GM19467 (cell line): Measurements from ENCODE around the gene SLC41A2.
A peak's percentile ranks its signal among the peaks of the same experiment; 100 is the strongest.

Experiments used
- ATAC-seq: cut with Tn5 transposase; IDR thresholded peaks from one replicate; pipeline ENCODE4 v1.9.1; 2021; ENCODE audit warnings: mild to moderate bottlenecking, moderate library complexity; ENCODE audit not compliant: unreplicated experiment

The SLC41A2 gene

DNA sequence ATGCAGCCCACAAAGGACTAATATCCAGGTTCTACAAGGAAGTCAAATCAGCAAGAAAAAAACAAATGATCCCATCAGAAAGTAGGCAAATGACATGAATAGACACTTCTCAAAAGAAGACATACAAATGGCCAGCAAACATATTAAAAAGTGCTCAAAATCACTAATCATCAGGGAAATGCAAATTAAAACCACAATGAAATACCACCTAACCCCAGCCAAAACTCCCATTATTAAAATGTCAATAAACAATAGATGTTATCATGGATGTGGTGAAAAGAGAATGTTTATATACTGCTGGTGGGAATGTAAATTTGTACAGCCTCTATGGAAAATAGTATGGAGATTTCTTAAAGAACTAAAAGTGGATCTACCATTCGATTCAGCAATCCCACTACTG is 25.0 kb downstream of the SLC41A2 start:
- ATAC-seq: no peak

DNA sequence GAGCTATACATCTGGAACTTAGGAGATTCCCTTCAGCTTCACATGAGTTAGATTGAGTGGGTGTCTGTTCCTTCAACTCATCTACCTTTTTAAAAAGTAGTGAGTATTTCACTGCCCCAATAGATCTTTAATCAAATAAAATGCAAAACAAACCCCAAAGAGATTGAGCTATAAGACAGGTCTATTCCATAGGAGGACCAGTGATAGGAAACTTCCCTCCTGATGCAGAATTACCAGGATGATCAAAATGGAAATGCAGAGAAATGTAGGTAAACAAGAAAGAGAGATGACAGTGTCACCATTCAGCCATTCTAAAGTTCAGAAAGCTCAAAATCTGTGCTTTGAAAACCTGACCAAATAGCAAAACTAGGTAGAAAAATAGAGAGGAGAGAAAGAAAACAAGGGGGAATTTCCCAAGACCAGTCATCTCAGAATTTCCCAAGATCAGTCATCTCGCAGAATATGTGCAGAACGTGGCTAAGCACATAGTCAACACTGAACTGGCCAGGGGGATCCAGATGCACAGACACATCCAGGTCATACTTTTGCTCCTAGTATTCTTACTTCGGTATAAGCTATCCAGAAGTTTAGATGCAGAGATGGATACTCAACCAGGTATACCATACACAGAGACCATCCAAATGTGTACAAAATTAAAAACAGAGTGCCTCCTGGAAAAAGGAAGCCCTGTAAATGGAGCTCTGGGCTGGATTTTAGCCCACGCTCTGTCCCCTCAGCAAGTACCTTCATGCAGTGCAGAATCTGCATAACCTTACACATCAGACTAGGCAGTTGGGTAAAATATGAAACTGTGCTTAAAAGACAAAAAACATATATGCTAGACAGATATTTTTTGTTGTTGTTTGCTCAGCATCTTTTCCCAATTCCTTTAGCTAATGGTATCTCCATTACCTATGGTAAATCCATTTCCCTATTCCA is 27.4 kb downstream of the SLC41A2 start:
- ATAC-seq: peak; percentile 78

GRCh38 chr12:104929977-104930376 is 28.1 kb downstream of the SLC41A2 start:
- ATAC-seq: no peak

GRCh38 chr12:104929368-104929767 is 28.7 kb downstream of the SLC41A2 start:
- ATAC-seq: no peak

DNA sequence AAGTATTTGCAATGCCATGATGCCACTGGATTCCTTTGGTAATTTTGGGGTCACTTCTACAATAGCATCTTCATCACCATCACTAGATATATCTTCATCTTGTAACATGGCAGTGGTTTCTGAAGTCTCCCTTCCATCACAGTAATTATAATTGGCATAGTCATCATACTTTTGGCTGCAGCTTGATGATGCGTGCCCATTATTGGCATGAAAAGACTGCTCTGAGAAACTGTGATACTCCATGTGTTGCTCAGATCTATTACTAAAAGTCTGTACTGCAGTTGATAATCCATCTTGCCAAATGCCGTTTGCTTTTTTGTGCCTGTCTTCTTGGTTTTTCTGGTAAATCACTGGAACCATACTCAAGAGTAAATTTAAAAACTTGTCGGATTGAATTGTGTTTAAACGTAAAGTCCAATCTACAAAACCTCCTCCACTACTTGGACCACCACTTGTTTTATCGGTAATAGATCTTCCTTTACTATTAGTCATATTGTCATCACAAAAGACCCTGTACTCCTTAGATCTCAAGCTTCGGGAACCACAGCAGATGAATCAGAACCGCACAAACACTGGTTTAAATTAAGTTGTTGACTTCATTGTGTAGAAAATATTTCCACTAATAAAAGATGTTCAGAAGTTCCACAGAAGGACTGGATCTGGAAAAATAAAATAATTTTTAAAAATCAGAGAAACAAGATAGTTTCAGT is 29.9 kb downstream of the SLC41A2 start:
- ATAC-seq: no peak

DNA sequence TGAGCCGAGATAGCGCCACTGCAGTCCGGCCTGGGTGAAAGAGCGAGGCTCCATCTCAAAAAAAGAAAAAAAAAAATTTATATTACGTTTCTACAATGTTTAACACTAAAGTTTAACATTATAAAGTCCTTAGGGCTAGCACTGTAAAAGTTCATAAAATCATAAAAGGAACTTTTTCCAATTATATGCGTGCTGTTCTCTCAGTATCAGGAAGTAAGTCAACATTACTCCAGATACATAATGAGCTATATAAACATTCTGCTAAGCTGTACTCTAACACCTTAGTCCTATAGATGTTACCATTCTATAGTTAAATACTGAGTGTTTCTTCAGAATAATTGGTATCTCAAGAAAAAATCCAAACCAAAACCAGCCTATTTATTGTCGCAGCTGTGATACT is 32.6 kb downstream of the SLC41A2 start:
- ATAC-seq: no peak

- ATAC-seq: no peak
Measured at GRCh38 chr12:104921340-104921739, 36.8 kb downstream of the SLC41A2 start.

GRCh38 chr12:104911942-104912341 is 46.1 kb downstream of the SLC41A2 start:
- no peak for ATAC-seq

DNA sequence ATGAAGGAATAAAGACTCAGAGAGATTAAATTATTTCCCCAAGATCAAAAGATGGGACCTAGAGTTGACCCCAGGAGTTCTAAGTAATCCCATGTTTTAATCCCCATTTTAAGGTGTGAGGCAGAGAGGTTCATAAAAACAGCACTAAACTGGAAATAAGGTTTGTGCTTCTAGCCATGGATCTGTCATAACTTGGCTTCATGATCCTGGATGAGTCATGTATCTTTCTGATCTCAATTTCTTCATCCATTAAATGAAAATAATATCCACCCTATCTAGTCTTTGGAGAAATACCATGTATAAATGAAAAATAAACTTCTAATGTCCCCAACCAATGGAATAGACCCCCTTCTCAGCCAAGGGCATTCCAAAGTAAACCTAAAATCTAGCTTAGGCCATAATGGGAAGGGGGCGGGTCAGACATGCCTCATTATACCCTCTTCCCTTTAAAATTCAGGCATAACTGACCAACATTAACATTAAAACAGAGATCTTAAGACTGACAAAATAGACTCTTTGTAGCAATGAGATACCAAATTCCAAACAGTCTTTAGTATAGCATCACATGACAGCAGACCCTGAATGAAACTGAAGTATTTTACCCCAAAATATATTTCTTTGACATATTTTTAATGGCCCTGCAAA is 47.8 kb downstream of the SLC41A2 start:
- no peak for ATAC-seq

GRCh38 chr12:104909761-104910160 is 48.3 kb downstream of the SLC41A2 start:
- ATAC-seq: no peak
